Glutamatergic neuron (in vitro differentiated cells): Measurements from ENCODE around the gene APP. TPM values are rescaled to one million over a fixed set of nuclear protein-coding genes. Genes with fewer than 3 reads are reported as not detected.

Experiments
- DNase-seq: peaks from one replicate; pipeline ENCODE4 v3.0.0; 2022
- H3K27ac Mint-ChIP-seq: one replicate; pipeline ENCODE4 v1.8.0; 2020; ENCODE audit warnings: mild to moderate bottlenecking, mixed read lengths, inconsistent platforms; ENCODE audit not compliant: unreplicated experiment
- H3K27me3 Mint-ChIP-seq: one replicate; pipeline ENCODE4 v1.8.0; 2020; ENCODE audit warnings: mild to moderate bottlenecking, moderate library complexity, mixed read lengths, inconsistent platforms; ENCODE audit not compliant: unreplicated experiment
- H3K36me3 Mint-ChIP-seq: one replicate; pipeline ENCODE4 v1.8.0; 2020; ENCODE audit warnings: mild to moderate bottlenecking, mixed read lengths, inconsistent platforms; ENCODE audit not compliant: unreplicated experiment
- H3K4me1 Mint-ChIP-seq: one replicate; pipeline ENCODE4 v1.8.0; 2020; ENCODE audit warnings: mild to moderate bottlenecking, low read depth, mixed read lengths, inconsistent platforms; ENCODE audit not compliant: unreplicated experiment
- H3K4me3 Mint-ChIP-seq: one replicate; pipeline ENCODE4 v1.8.0; 2020; ENCODE audit warnings: mild to moderate bottlenecking, mixed read lengths, inconsistent platforms; ENCODE audit not compliant: unreplicated experiment
- H3K9me3 Mint-ChIP-seq: one replicate; pipeline ENCODE4 v1.8.0; 2020; ENCODE audit warnings: mild to moderate bottlenecking, moderate library complexity, mixed read lengths, inconsistent platforms; ENCODE audit not compliant: unreplicated experiment
- total RNA-seq: library from RNA; stranded (reverse); fragmentation: NEBNext Ultra II Directional; extraction: Animal tissue kit (Norgen Biotek cat#: 25700); gene quantifications from one replicate; pipeline ENCODE4 v1.2.1, GENCODE V29; 2021; ENCODE audit not compliant: unreplicated experiment
- TF ChIP-seq, protein P1 (sequence below): fragments of 200-600 bp; sonication (generic); IDR thresholded peaks from one replicate; pipeline ENCODE4 v1.5.0; 2021; ENCODE audit not compliant: partially characterized antibody, unreplicated experiment

APP gene
- total RNA-seq, 1 donor from 2014 or later: 735 TPM

DNA sequence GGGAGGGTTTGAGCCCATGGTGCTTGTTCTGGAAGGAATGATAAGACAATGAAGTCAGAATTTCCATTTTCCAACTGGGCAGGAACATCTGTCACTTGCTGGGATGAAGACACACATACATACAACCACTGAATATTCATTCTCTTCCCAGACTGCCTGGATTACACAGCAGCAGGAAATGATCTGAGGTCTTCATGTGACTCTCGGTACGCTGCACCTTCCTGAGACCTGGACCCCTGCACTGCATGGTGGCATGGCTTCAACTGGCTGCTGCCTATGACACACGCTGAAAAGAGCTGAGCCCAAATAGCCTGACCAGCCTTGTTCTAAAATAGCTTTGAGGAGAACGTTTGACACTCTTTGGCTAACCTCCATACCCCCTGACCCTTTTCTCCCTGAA is 285.2 kb downstream of the APP start:
- Mint-ChIP-seq H3K4me1 (peaks cover 6% of the 10 kb centered on the region), H3K27me3 (peaks cover 15% of the 10 kb centered on the region), H3K36me3 (peaks cover 34% of the 10 kb centered on the region), H3K9me3 (peaks cover 19% of the 10 kb centered on the region), H3K4me3 (no peak overlapping the region), H3K27ac (peak overlapping the region; percentile 43)
- DNase-seq: no peak
- TF ChIP-seq, protein P1, sequence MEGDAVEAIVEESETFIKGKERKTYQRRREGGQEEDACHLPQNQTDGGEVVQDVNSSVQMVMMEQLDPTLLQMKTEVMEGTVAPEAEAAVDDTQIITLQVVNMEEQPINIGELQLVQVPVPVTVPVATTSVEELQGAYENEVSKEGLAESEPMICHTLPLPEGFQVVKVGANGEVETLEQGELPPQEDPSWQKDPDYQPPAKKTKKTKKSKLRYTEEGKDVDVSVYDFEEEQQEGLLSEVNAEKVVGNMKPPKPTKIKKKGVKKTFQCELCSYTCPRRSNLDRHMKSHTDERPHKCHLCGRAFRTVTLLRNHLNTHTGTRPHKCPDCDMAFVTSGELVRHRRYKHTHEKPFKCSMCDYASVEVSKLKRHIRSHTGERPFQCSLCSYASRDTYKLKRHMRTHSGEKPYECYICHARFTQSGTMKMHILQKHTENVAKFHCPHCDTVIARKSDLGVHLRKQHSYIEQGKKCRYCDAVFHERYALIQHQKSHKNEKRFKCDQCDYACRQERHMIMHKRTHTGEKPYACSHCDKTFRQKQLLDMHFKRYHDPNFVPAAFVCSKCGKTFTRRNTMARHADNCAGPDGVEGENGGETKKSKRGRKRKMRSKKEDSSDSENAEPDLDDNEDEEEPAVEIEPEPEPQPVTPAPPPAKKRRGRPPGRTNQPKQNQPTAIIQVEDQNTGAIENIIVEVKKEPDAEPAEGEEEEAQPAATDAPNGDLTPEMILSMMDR: no peak

DNA sequence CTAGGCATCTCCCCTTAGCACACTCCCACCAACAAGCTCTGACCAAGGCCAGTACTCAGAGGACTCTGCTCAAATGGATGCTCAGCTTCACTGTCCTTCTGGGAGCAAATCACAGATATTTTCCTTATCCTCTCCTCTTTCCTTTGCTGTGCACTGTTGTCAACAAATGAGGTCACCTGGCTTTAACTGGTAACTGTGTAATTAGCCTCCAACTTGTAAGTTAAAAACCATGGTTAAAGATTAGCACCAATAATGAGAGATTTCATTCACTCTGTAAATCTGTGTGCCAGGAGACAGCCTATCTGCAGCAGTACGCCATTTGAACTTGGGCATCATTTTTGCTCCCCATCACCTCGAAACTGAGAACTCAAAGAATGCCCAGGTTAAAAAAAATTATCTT is 286.3 kb downstream of the APP start:
- Mint-ChIP-seq H3K4me3 (no peak overlapping the region), H3K9me3 (peaks cover 20% of the 10 kb centered on the region), H3K36me3 (peaks cover 34% of the 10 kb centered on the region), H3K4me1 (peaks cover 6% of the 10 kb centered on the region), H3K27ac (peak overlapping the region; percentile 50), H3K27me3 (peaks cover 15% of the 10 kb centered on the region)
- DNase-seq: no peak
- TF ChIP-seq, protein P1: no peak

DNA sequence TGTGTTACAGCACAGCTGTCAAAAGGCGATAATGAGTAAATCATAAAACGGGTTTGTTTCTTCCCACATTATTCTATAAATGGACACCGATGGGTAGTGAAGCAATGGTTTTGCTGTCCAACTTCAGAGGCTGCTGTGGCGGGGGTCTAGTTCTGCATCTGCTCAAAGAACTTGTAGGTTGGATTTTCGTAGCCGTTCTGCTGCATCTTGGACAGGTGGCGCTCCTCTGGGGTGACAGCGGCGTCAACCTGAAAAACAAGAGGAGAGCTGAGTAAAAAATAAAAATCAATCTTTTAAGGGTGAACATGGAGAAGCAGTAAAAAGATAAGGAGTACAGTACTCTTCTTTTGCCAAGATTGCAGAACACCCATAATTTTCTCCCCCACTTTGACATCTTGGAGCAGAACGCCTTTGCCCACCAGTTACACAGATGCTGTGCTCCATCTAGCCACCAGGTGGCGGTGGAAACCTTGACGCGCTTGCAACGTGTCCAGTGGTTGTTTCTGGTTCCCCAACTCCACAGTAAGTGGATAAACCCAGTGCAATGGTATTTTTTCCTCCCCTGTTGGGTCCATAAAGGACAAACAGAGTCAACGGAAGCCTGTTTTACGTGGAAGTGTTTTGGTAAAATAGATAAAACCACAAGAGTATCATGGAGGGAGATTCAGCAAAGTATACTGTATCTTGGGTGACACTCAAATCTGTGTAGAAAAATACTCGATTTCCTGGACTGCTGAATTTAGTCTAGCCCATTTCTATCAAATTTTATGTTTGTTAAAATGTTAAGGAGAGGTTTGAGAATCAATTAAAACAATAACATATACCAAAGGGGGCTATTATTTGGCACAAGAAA is 288.8 kb downstream of the APP start:
- Mint-ChIP-seq H3K9me3 (peaks cover 12% of the 10 kb centered on the region), H3K4me3 (no peak overlapping the region), H3K27me3 (peaks cover 12% of the 10 kb centered on the region), H3K36me3 (peaks cover 25% of the 10 kb centered on the region), H3K4me1 (peaks cover 6% of the 10 kb centered on the region), H3K27ac (no peak overlapping the region)
- DNase-seq: peak; percentile 78
- TF ChIP-seq, protein P1: peak; percentile 92

DNA sequence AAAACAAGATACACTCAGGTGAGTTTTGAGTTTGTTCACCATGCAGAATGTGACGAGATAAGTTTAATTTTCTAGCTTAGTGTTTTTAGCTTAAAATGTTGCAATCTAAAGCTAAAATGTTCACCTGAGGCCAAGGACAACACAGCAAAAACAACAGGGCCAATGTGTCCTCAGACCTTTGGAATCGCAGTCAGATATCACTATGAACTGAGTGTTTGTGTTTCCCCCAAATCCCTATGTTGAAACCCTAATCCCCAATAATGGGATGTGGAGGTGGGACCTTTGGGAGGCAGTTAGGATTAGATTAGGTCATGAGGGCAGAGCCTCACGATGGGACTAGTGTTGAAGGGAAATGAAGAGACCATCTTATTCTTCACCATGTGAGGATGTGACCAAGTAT is 291.4 kb downstream of the APP start:
- Mint-ChIP-seq H3K27me3 (peaks cover 3% of the 10 kb centered on the region), H3K27ac (peak overlapping the region; percentile 38), H3K9me3 (peaks cover 8% of the 10 kb centered on the region), H3K4me3 (no peak overlapping the region), H3K4me1 (no peaks in the 10 kb centered on the region), H3K36me3 (peaks cover 12% of the 10 kb centered on the region)
- no peak for DNase-seq
- TF ChIP-seq, protein P1: no peak

DNA sequence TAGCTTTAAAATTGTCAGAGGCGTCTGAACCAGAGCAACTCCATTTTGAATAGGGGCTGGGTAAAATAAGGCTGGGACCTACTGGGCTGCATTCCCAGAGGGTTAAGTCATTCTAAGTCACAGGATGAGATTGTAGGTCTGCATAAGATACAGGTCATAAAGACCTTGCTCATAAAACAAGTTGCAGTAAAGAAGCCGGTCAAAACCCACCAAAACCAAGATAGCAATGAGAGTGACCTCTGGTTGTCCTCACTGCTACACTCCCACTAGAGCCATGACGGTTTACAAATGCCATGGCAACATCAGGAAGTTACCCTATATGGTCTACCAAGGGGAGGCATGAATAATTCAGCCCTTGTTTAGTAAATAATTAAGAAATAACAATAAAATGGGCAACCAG is 292.2 kb downstream of the APP start:
- TF ChIP-seq, protein P1: no peak
- Mint-ChIP-seq H3K9me3 (peaks cover 5% of the 10 kb centered on the region), H3K4me3 (no peak overlapping the region), H3K27ac (no peak overlapping the region), H3K36me3 (peaks cover 10% of the 10 kb centered on the region), H3K27me3 (peaks cover 1% of the 10 kb centered on the region), H3K4me1 (no peaks in the 10 kb centered on the region)
- no peak for DNase-seq
